Ovary (tissue), 3 donors: ENCODE measurements around the gene CCDC124.

Experiments
- CTCF ChIP-seq, 3 donors: fragments of 450-650 bp in 2 of 3; fragments of 200-600 bp in 1 of 3; IDR thresholded peaks; one replicate each; pipeline versions ENCODE4 v1.5.1 to v1.8.0; 2016 to 2022; ENCODE audit warnings: antibody characterized with exemption in 3 of 3, mild to moderate bottlenecking in 1 of 3
- EP300 ChIP-seq: sonication (generic); formaldehyde crosslinking; IDR thresholded peaks from one replicate; pipeline ENCODE4 v1.6.1; 2017; ENCODE audit warnings: antibody characterized with exemption
- POLR2A ChIP-seq: fragments of 450-650 bp; IDR thresholded peaks from one replicate; pipeline ENCODE4 v1.6.1; 2017; ENCODE audit warnings: antibody characterized with exemption, mild to moderate bottlenecking, moderate library complexity
- donor health status: DM: no; HTN: no; CAD: no.

GRCh38 chr19:17951990-17952976 is 19.5 kb downstream of the CCDC124 start:
- TF ChIP-seq CTCF (IDR thresholded peaks at IDR 0.05) (no peak), POLR2A (no peak), EP300 (no peak)
